ENCODE results near the gene CCDC186. TPM values are rescaled to one million over a fixed set of nuclear protein-coding genes. Genes with fewer than 3 reads are reported as not detected.
A peak's percentile ranks its signal among the peaks of the same experiment; 100 is the strongest.

CCDC186 gene
- polyA plus RNA-seq, 6 donors from 2014 or later = 18.1 to 27.5 (median 21.2) TPM

DNA sequence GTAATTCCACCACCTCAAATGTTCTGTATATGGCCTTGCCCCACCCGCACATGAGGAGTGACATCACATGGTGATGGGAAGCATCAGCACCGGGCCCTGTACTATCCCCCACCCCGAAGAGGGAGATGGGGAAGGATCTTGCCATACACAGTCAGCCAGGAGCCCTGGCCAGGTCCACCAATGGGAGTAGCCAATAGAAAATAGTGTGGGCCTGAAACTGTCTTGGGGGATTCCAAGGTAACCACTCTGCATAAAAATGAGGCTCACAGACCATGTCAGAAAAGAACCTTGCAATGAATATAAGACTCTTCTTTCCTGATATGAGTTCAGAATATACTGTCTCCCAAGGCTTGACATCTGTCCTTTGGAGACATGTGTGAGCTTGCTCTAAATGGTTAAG, 79.2 kb downstream of the CCDC186 start:
- peaks cover 0 to 5% (median 3%) of the 10 kb centered on the region in 7 donors for H3K9me3 Mint-ChIP-seq
- DNase-seq = no peak
- H3K4me1 Mint-ChIP-seq = peaks cover 41 to 58% (median 55%) of the 10 kb centered on the region in 3 donors
- H3K4me3 Mint-ChIP-seq = peak overlapping the region in 7 of 8 donors; percentile 42 to 85 (median 67)
- peak overlapping the region in 2 of 6 donors; percentile 70 to 81 for H3K27ac Mint-ChIP-seq
- peak; percentile 23 to 26 for ATAC-seq (ENCODE audit: low read depth in 2 of 2)
- H3K36me3 Mint-ChIP-seq = peaks cover 0 to under 1% of the 10 kb centered on the region in 2 donors
- H3K27me3 Mint-ChIP-seq = peaks cover 0 to under 1% (median 0%) of the 10 kb centered on the region in 3 donors

DNA sequence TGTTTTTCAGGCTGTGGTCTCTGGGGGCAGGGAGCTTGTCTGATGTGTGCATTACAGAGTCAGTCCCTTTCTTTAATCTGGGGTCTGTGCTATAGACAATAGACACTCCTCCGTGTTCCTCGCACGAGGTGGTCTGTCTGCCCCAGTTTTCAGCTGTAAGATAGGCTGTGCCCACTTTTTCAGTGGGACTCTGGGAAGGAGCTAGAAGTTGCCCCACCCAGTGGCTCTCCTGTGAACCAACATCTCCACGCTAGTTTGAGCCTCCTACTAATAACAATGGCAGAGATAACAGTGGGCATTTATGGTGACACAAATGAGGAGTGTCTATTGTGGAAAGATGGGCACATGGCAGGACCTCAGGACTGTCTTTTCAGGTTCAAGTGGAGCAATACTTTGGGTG, 86.3 kb downstream of the CCDC186 start:
- Mint-ChIP-seq H3K4me3 (no peak overlapping the region), H3K27ac (no peak overlapping the region), H3K36me3 (no peaks in the 10 kb centered on the region), H3K9me3 (no peaks in the 10 kb centered on the region), H3K27me3 (no peaks in the 10 kb centered on the region), H3K4me1 (peaks cover 0 to 5% (median 5%) of the 10 kb centered on the region in 3 donors)
- DNase-seq (no peak), ATAC-seq (ENCODE audit: low read depth in 2 of 2) (no peak)

DNA sequence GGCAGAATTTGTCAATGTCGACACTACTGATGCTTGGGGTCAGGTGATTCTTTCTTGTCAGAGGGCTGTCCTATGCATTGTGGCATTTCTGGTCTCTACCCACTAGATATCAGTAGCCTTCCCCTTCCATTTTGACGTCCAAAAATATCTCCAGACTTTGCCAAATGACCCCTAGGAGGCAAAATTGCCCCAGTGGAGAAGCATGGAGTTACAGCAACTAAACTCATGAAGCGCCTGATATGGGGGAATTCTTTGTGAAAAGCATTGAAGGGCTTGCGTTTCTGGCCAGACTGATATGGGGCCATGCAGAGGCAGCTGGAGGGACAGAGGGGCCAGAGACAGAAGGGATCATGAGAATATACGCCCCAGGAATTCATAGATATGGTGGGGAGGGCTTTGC, 86.7 kb downstream of the CCDC186 start:
- no peak overlapping the region for H3K27ac Mint-ChIP-seq
- no peak overlapping the region for H3K4me3 Mint-ChIP-seq
- H3K36me3 Mint-ChIP-seq = no peaks in the 10 kb centered on the region
- DNase-seq (no peak), ATAC-seq (ENCODE audit: low read depth in 2 of 2) (no peak)
- H3K9me3 Mint-ChIP-seq = no peaks in the 10 kb centered on the region
- peaks cover 0 to 5% (median 5%) of the 10 kb centered on the region in 3 donors for H3K4me1 Mint-ChIP-seq
- no peaks in the 10 kb centered on the region for H3K27me3 Mint-ChIP-seq

DNA sequence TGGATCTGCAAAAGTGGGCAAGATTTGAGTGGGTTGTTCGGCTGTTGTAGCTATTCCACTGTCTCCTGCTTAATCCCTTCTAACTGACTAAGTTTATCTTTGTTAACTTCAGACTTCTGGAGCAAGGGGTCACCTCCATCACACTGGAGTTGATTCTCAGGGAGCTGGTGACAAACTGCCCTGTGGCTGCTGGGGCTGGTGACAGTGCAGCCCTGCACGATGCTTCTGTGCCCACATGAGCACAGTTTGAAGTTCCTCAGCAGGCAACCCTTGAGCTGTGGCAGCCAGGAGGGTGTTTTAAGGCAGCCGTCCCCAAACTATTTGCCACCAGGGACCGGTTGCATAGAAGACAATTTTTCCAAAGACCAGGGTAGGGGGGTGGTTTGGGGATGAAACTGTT, 89.8 kb downstream of the CCDC186 start:
- no peak overlapping the region for H3K27ac Mint-ChIP-seq

DNA sequence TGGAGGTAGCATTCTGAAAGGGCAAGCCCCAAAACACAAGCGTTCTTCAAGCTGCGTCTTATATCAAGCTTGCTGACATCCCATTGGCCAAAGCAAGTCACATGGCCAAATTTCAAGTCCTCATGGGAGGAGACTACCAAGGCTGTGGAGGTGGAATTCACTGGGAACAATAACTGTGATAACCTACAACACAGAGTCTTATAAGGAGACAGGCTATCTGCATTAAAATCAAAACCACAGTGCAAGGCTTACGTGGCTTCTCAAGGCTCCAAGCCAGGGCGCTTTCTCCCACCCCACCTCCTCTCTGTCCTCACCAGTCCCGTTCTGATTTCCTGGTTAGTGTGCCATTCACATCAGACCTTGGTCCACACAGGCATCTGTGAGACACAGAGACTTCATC, 91.0 kb downstream of the CCDC186 start:
- ATAC-seq (ENCODE audit: low read depth in 2 of 2) = no peak
- peaks cover 4 to 7% (median 5%) of the 10 kb centered on the region in 3 donors for H3K4me1 Mint-ChIP-seq
- H3K9me3 Mint-ChIP-seq = no peaks in the 10 kb centered on the region
- H3K27ac Mint-ChIP-seq = no peak overlapping the region
- no peak for DNase-seq
- H3K27me3 Mint-ChIP-seq = no peaks in the 10 kb centered on the region
- H3K4me3 Mint-ChIP-seq = no peak overlapping the region
- no peaks in the 10 kb centered on the region for H3K36me3 Mint-ChIP-seq

More for the DNA sequence above, 89.8 kb downstream of the CCDC186 start:
- Mint-ChIP-seq H3K27me3 (no peaks in the 10 kb centered on the region), H3K4me3 (no peak overlapping the region), H3K9me3 (no peaks in the 10 kb centered on the region), H3K36me3 (no peaks in the 10 kb centered on the region), H3K4me1 (peaks cover 0 to 5% (median 5%) of the 10 kb centered on the region in 3 donors)
- DNase-seq = no peak
- ATAC-seq (ENCODE audit: low read depth in 2 of 2) = no peak

DNA sequence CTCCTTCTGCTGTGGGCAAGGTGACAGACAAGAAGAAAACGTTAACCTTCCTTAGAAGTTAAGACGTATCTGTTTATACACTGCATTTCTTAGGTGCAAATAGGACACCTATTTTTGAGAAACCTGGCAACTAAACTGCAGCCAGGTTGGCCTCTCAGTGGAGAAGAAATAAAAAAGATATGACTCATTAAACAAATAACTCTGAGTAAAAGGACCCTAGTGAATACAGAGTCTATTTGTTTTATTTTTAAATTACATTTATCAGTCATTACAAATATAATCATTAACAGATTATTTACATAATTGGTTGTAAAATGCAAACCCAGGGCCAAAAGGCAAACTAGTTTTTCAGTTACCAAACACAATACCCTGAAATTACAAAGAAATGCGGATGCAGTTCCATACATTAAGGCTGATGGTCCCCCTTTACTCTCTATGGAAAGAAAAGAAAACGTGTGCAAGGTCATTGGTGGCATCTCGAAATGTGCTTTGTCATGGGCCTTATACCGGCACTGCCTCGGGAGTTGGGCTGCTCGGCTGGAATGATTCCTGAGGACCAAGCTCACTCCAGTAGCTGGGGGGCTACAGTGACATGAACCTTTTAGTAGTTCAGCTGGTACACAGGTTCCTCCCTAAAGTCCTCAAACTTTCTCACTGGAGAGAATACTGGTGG, 92.0 kb downstream of the CCDC186 start:
- Mint-ChIP-seq H3K27me3 (no peaks in the 10 kb centered on the region), H3K36me3 (no peaks in the 10 kb centered on the region), H3K4me3 (no peak overlapping the region), H3K9me3 (no peaks in the 10 kb centered on the region), H3K27ac (no peak overlapping the region), H3K4me1 (peaks cover 7 to 12% (median 8%) of the 10 kb centered on the region in 3 donors)
- no peak for ATAC-seq (ENCODE audit: low read depth in 2 of 2)
- no peak for DNase-seq

DNA sequence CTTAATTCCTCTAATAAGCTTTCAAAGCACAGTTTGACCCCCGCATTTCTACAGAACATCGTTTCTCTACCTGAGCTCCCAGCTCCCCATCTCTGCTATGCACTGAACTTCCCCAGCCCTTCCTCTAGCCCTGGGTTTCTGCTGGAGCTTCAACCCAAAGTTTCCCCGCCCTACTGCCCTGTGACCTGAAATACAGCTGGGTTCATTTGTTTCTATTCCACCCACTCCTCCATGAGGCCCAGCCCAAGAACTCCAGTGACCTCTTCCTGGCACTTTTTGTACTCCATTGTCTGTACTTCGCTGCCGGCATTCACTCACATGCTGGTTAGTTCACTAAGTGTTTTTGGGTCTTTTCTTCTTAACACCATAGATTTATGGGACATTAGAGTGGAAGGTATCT, 94.6 kb downstream of the CCDC186 start:
- DNase-seq (no peak), ATAC-seq (ENCODE audit: low read depth in 2 of 2) (no peak)
- H3K4me3 Mint-ChIP-seq = no peak overlapping the region
- no peaks in the 10 kb centered on the region for H3K36me3 Mint-ChIP-seq
- peaks cover 8 to 17% (median 16%) of the 10 kb centered on the region in 3 donors for H3K4me1 Mint-ChIP-seq
- H3K27me3 Mint-ChIP-seq = no peaks in the 10 kb centered on the region
- no peak overlapping the region for H3K27ac Mint-ChIP-seq
- no peaks in the 10 kb centered on the region for H3K9me3 Mint-ChIP-seq

DNA sequence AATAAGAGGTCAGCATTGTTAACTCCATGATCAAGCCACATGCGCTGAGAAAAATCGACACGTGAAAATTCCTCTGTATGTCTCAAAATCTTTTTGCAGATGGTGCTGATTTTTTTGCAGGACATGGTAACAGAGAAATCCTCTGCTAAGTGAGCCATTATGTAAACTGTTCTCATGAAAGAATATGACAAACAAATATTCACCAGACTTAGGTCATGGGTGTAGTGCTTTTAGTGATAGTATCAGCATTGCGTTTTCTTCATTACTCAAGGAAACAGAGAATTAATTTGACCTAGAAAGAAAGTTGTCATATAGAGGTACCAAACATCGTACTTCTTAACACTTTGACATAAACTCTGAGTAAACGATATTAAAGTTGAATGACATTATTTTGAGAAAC, 95.7 kb downstream of the CCDC186 start:
- DNase-seq = no peak
- Mint-ChIP-seq H3K27ac (no peak overlapping the region), H3K4me3 (peak overlapping the region in 1 of 8 donors; percentile 3)

DNA sequence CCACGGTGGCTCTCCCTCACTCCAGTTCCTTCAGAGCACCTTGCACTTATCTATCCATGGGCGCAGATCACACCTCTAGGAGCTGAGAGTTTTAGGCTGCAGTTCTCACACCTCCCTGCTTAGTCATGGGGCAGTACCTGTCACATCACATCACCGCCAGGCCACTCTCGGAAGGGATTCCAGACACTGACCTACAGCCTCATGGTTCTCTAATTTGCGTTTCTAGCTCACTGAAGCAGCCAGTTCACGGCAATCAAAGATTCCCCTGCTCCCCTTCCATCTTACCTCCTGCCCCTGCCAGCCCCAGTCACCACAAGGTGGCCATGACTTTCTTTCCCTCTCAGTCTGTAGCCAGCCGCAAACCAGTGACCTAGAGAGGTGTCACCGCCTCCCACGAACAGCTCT, 96.2 kb downstream of the CCDC186 start:
- Mint-ChIP-seq H3K9me3 (no peaks in the 10 kb centered on the region), H3K36me3 (no peaks in the 10 kb centered on the region), H3K27ac (peak overlapping the region in 2 of 6 donors; percentile 26 to 44), H3K27me3 (no peaks in the 10 kb centered on the region), H3K4me1 (peaks cover 16 to 31% (median 25%) of the 10 kb centered on the region in 3 donors), H3K4me3 (no peak overlapping the region)
- no peak for ATAC-seq (ENCODE audit: low read depth in 2 of 2)
- DNase-seq = no peak

More for the DNA sequence above, 95.7 kb downstream of the CCDC186 start:
- peaks cover 15 to 26% (median 24%) of the 10 kb centered on the region in 3 donors for H3K4me1 Mint-ChIP-seq
- H3K27me3 Mint-ChIP-seq = no peaks in the 10 kb centered on the region
- H3K9me3 Mint-ChIP-seq = no peaks in the 10 kb centered on the region
- ATAC-seq (ENCODE audit: low read depth in 2 of 2) = no peak
- no peaks in the 10 kb centered on the region for H3K36me3 Mint-ChIP-seq

DNA sequence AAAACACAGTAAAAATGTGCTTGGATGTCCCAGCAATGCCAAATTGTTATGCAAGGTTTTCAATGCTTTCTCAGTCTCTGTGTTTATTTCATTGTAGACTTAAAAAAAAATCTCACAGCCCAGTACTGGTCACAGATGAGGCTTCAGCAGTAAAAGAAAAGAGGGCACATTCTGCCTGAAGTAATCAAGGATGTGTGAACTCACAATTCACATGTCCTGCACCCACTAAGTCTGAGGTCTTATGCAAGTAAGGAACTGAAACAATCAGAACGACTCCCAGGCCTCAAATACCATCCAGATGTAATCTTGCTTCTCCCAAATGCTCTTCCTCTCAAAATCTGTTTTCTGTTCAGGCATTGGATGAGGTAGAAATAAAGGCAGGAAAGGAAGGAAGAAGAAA, 96.7 kb downstream of the CCDC186 start:
- no peak overlapping the region for H3K27ac Mint-ChIP-seq
- DNase-seq (no peak), ATAC-seq (ENCODE audit: low read depth in 2 of 2) (peak in 1 of 2 donors; percentile 44)
- no peak overlapping the region for H3K4me3 Mint-ChIP-seq
- H3K9me3 Mint-ChIP-seq = no peaks in the 10 kb centered on the region
- no peaks in the 10 kb centered on the region for H3K27me3 Mint-ChIP-seq
- H3K4me1 Mint-ChIP-seq = peaks cover 16 to 35% (median 27%) of the 10 kb centered on the region in 3 donors
- H3K36me3 Mint-ChIP-seq = no peaks in the 10 kb centered on the region

DNA sequence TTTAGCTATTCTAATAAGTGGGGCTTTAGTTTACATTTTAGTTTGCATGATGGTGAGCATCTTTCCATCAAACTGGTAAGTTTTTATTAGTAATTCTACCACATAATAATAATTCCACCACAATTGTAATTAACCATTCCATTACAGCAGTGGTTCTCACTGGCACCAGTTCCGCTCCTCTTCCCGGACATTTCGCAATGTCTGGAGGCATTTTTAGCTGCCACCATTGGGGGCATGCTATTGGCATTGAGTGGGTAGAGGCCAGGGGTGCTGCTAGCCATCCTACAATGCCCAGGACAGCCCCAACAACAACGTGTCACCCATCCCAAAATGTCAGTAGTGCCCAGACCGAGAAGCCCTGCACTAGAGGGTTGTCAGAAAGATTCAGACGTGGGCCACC, 98.9 kb downstream of the CCDC186 start:
- H3K4me1 Mint-ChIP-seq = peaks cover 20 to 45% (median 44%) of the 10 kb centered on the region in 3 donors
- H3K4me3 Mint-ChIP-seq = peak overlapping the region in 1 of 8 donors; percentile 25
- no peaks in the 10 kb centered on the region for H3K9me3 Mint-ChIP-seq
- H3K27ac Mint-ChIP-seq = no peak overlapping the region
- H3K36me3 Mint-ChIP-seq = no peaks in the 10 kb centered on the region
- ATAC-seq (ENCODE audit: low read depth in 2 of 2) (no peak), DNase-seq (no peak)
- H3K27me3 Mint-ChIP-seq = no peaks in the 10 kb centered on the region

DNA sequence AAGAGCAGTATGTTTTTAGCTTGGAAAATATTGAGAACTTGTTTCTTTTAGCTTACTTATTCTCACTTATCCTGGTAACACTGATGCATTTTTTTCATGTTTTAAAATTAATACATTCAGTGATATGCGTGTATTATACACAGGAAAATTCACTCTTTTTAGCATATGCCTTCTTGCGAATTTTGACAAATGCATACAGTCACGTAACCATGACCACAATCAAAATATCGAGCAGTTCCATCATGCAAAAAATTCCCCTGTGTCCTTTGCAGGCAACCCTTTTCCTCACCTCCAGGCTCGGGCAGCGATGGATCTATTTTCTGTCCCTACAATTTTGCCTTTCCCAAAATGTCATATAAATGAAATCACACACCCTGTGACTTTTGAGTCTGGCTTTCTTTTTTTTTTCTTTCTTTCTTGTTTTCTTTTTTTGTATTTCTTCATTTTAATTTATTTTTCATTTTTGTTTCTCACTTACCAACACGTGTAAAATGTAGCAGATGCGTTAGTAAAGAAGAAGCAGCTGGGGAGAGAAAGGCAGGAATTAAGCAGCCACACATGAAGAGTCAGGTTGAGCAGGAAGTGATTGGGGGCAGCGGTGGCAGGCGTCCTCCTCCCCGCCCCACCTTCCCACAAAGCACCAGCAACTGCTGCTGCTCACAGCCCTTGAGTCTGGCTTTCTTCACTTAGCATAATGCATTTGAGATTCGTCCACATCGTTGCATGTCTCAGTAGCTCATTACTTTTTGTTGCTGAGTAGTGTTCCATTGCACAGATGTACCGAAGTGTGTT, 100.4 kb downstream of the CCDC186 start:
- DNase-seq = peak; percentile 28
- H3K36me3 Mint-ChIP-seq = no peaks in the 10 kb centered on the region

DNA sequence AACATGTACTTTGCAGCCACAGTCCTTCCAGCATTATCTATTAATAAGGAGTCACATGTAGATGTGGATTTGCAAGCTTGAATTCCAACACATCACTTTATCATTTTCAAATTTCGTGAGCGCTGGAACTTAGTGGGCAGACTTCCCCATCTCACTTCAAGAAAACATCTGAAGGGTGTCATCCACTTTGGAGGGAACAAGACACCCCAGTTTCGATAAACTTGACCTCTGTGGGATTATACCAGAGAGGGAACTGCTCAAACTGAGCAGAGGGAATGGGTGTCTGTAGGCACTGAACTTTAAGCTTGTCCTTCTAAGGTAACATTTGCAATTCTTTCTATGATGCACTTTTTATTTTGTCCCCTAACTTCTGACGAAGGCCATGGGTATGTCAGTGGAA, 102.8 kb downstream of the CCDC186 start:
- H3K27me3 Mint-ChIP-seq = no peaks in the 10 kb centered on the region
- DNase-seq = no peak
- no peak overlapping the region for H3K4me3 Mint-ChIP-seq
- H3K9me3 Mint-ChIP-seq = no peaks in the 10 kb centered on the region
- peaks cover 21 to 52% (median 48%) of the 10 kb centered on the region in 3 donors for H3K4me1 Mint-ChIP-seq
- no peak for ATAC-seq (ENCODE audit: low read depth in 2 of 2)
- H3K27ac Mint-ChIP-seq = peak overlapping the region in 1 of 6 donors; percentile 75
- H3K36me3 Mint-ChIP-seq = no peaks in the 10 kb centered on the region

More for the DNA sequence above, 100.4 kb downstream of the CCDC186 start:
- no peaks in the 10 kb centered on the region for H3K9me3 Mint-ChIP-seq
- no peaks in the 10 kb centered on the region for H3K27me3 Mint-ChIP-seq
- ATAC-seq (ENCODE audit: low read depth in 2 of 2) = peak; percentile 84 to 92
- H3K27ac Mint-ChIP-seq = no peak overlapping the region
- peak overlapping the region in 5 of 8 donors; percentile 14 to 83 (median 27) for H3K4me3 Mint-ChIP-seq
- H3K4me1 Mint-ChIP-seq = peaks cover 18 to 46% (median 44%) of the 10 kb centered on the region in 3 donors
